ENCODE measurements around the gene MMP17.

Gene MMP17

GRCh38 chr12:131861261-131862083 lies 33.3 kb downstream of the MMP17 start:
- peaks cover 2% of the 10 kb centered on the region; the same call in 1 of the 2 replicates for H3K27me3 ChIP-seq (ENCODE audit: control insufficient read depth, insufficient read depth, low read length)
- H3K4me3 ChIP-seq (ENCODE audit: low read depth, low read length): no peak overlapping the region
- H3K36me3 ChIP-seq (ENCODE audit: control insufficient read depth, insufficient read depth, low read length): no peaks in the 10 kb centered on the region
- peaks cover 22% of the 10 kb centered on the region for H3K4me1 ChIP-seq (ENCODE audit: control insufficient read depth, insufficient read depth, low read length)
- peak overlapping the region; percentile 84; the same call in 1 of the 2 replicates for H3K27ac ChIP-seq (ENCODE audit: low read depth, low read length)
- no peaks in the 10 kb centered on the region for H3K9me3 ChIP-seq (ENCODE audit: control insufficient read depth, insufficient read depth, low read depth, low read length)
- peak overlapping the region; percentile 77 for H3K9ac ChIP-seq (ENCODE audit: low read length)

DNA sequence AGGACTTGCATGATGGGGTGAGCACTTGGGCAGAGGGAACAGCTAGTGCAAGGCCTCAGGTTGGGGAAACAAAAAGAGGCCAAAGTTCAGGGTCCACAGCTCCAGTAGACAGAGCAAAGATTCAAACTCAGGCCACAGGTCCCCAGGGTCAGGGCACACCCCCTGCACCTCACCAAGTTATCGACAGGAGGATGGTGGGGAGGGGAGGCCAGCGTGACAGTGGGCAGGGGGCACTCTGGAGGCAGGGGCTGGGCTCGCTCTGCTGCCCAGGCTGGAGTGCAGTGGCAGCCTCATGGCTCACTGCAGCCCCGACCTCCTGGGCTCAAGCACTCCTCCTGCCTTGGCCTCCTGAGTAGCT lies 33.9 kb downstream of the MMP17 start:
- H3K27ac ChIP-seq (ENCODE audit: low read depth, low read length): no peak overlapping the region
- H3K4me3 ChIP-seq (ENCODE audit: low read depth, low read length): no peak overlapping the region
- H3K4me1 ChIP-seq (ENCODE audit: control insufficient read depth, insufficient read depth, low read length): peaks cover 22% of the 10 kb centered on the region
- no peaks in the 10 kb centered on the region for H3K9me3 ChIP-seq (ENCODE audit: control insufficient read depth, insufficient read depth, low read depth, low read length)
- H3K9ac ChIP-seq (ENCODE audit: low read length): no peak overlapping the region
- no peaks in the 10 kb centered on the region for H3K27me3 ChIP-seq (ENCODE audit: control insufficient read depth, insufficient read depth, low read length)
- H3K36me3 ChIP-seq (ENCODE audit: control insufficient read depth, insufficient read depth, low read length): no peaks in the 10 kb centered on the region

DNA sequence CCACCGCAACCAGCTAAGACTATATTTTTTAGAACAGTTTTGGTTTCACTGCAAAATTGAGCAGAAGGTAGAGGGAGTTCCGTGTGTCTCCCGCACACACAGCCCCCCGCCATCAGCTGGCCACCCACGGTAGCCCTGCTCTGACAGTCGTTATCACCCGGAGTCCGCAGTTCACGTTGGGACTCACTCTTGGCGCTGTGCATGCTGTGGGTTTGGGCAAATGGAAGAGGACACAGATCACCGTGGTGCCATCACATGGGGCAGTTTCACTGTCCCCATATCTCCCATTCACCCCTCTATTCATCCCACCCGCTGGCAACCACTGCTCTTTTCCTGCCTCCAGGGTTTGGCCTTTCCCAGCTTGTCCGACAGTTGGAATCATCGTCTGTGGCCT lies 34.4 kb downstream of the MMP17 start:
- H3K9ac ChIP-seq (ENCODE audit: low read length): no peak overlapping the region
- no peak overlapping the region for H3K27ac ChIP-seq (ENCODE audit: low read depth, low read length)
- H3K27me3 ChIP-seq (ENCODE audit: control insufficient read depth, insufficient read depth, low read length): no peaks in the 10 kb centered on the region
- no peaks in the 10 kb centered on the region for H3K36me3 ChIP-seq (ENCODE audit: control insufficient read depth, insufficient read depth, low read length)
- H3K4me1 ChIP-seq (ENCODE audit: control insufficient read depth, insufficient read depth, low read length): peaks cover 22% of the 10 kb centered on the region
- no peak overlapping the region for H3K4me3 ChIP-seq (ENCODE audit: low read depth, low read length)
- no peaks in the 10 kb centered on the region for H3K9me3 ChIP-seq (ENCODE audit: control insufficient read depth, insufficient read depth, low read depth, low read length)

- Histone ChIP-seq H3K27ac (ENCODE audit: low read depth, low read length) (0 out of 2 replicates have a peak overlapping the region, but pooled peaks have one; percentile 15), H3K4me1 (ENCODE audit: control insufficient read depth, insufficient read depth, low read length) (peaks cover 22% of the 10 kb centered on the region), H3K9me3 (ENCODE audit: control insufficient read depth, insufficient read depth, low read depth, low read length) (no peaks in the 10 kb centered on the region), H3K27me3 (ENCODE audit: control insufficient read depth, insufficient read depth, low read length) (no peaks in the 10 kb centered on the region), H3K4me3 (ENCODE audit: low read depth, low read length) (no peak overlapping the region), H3K36me3 (ENCODE audit: control insufficient read depth, insufficient read depth, low read length) (no peaks in the 10 kb centered on the region), H3K9ac (ENCODE audit: low read length) (no peak overlapping the region)
Observed at GRCh38 chr12:131862994-131863710, 35.0 kb downstream of the MMP17 start.

DNA sequence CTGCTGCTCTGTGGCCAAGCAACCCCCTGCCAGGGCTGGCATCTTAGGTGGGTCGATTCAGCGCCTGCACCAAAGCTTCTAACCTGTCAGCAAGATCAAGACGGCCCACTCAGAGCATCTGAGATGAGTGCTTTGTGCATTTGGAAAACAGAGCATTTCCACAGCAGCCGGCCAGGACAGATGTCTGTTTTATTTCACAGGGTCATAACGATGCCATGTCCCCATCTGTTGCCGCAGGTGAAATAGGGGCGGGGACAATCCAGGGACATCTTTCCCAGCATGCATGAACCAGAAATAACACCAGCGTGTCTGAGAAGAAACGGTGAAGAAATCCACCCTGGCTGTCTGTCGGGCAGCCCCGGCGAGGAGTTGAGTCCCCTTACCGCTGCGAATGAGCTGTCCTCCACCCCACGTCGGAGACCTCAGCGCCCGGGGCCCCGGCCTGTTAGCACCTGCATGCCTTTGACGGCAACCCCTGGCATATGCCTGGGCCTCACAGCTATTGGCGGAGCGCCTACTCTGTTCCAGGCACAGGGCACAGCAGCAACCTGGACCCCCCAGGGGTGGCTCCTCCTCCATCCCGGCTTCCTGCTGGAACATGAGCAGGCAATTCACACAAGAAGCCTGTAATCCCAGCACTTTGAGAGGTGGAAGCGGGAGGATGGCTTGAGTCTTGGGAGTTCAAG lies 35.7 kb downstream of the MMP17 start:
- Histone ChIP-seq H3K4me1 (ENCODE audit: control insufficient read depth, insufficient read depth, low read length) (peaks cover 22% of the 10 kb centered on the region), H3K27me3 (ENCODE audit: control insufficient read depth, insufficient read depth, low read length) (no peaks in the 10 kb centered on the region), H3K27ac (ENCODE audit: low read depth, low read length) (0 out of 2 replicates have a peak overlapping the region, but pooled peaks have one; percentile 15), H3K36me3 (ENCODE audit: control insufficient read depth, insufficient read depth, low read length) (no peaks in the 10 kb centered on the region), H3K9me3 (ENCODE audit: control insufficient read depth, insufficient read depth, low read depth, low read length) (no peaks in the 10 kb centered on the region), H3K9ac (ENCODE audit: low read length) (no peak overlapping the region), H3K4me3 (ENCODE audit: low read depth, low read length) (no peak overlapping the region)

DNA sequence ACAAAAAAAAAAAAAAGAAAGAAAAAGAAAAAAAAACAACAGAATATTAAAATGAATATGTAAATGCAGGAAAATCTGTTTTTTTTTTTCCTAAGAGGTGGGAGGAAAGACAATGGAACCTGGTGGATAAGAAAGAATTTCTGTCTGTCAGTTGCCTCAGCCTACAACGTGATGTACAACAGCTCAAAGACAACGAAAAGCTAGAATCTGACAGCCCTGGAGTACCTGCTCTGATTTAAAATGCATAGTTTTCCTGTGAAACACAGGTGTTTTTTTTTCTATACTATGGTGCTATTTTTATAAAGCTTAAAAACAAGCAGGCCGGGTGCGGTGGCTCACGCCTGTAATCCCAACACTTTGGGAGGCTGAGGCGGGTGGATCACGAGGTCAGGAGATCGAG lies 36.3 kb downstream of the MMP17 start:
- Histone ChIP-seq H3K4me1 (ENCODE audit: control insufficient read depth, insufficient read depth, low read length) (peaks cover 22% of the 10 kb centered on the region), H3K9me3 (ENCODE audit: control insufficient read depth, insufficient read depth, low read depth, low read length) (no peaks in the 10 kb centered on the region), H3K9ac (ENCODE audit: low read length) (no peak overlapping the region)

GRCh38 chr12:131865180-131865875 lies 37.1 kb downstream of the MMP17 start:
- peaks cover 21% of the 10 kb centered on the region for H3K4me1 ChIP-seq (ENCODE audit: control insufficient read depth, insufficient read depth, low read length)
- H3K9me3 ChIP-seq (ENCODE audit: control insufficient read depth, insufficient read depth, low read depth, low read length): no peaks in the 10 kb centered on the region
- H3K27me3 ChIP-seq (ENCODE audit: control insufficient read depth, insufficient read depth, low read length): no peaks in the 10 kb centered on the region
- no peak overlapping the region for H3K9ac ChIP-seq (ENCODE audit: low read length)
- H3K27ac ChIP-seq (ENCODE audit: low read depth, low read length): no peak overlapping the region
- H3K4me3 ChIP-seq (ENCODE audit: low read depth, low read length): no peak overlapping the region
- H3K36me3 ChIP-seq (ENCODE audit: control insufficient read depth, insufficient read depth, low read length): no peaks in the 10 kb centered on the region

More for the DNA sequence above, 36.3 kb downstream of the MMP17 start:
- Histone ChIP-seq H3K27me3 (ENCODE audit: control insufficient read depth, insufficient read depth, low read length) (no peaks in the 10 kb centered on the region), H3K27ac (ENCODE audit: low read depth, low read length) (no peak overlapping the region), H3K36me3 (ENCODE audit: control insufficient read depth, insufficient read depth, low read length) (no peaks in the 10 kb centered on the region), H3K4me3 (ENCODE audit: low read depth, low read length) (no peak overlapping the region)

GRCh38 chr12:131867471-131867870 lies 39.3 kb downstream of the MMP17 start:
- H3K9me3 ChIP-seq (ENCODE audit: control insufficient read depth, insufficient read depth, low read depth, low read length): no peaks in the 10 kb centered on the region
- H3K4me1 ChIP-seq (ENCODE audit: control insufficient read depth, insufficient read depth, low read length): peaks cover 18% of the 10 kb centered on the region
- H3K36me3 ChIP-seq (ENCODE audit: control insufficient read depth, insufficient read depth, low read length): no peaks in the 10 kb centered on the region
- H3K27me3 ChIP-seq (ENCODE audit: control insufficient read depth, insufficient read depth, low read length): no peaks in the 10 kb centered on the region
- H3K9ac ChIP-seq (ENCODE audit: low read length): no peak overlapping the region
- no peak overlapping the region for H3K27ac ChIP-seq (ENCODE audit: low read depth, low read length)
- H3K4me3 ChIP-seq (ENCODE audit: low read depth, low read length): no peak overlapping the region

DNA sequence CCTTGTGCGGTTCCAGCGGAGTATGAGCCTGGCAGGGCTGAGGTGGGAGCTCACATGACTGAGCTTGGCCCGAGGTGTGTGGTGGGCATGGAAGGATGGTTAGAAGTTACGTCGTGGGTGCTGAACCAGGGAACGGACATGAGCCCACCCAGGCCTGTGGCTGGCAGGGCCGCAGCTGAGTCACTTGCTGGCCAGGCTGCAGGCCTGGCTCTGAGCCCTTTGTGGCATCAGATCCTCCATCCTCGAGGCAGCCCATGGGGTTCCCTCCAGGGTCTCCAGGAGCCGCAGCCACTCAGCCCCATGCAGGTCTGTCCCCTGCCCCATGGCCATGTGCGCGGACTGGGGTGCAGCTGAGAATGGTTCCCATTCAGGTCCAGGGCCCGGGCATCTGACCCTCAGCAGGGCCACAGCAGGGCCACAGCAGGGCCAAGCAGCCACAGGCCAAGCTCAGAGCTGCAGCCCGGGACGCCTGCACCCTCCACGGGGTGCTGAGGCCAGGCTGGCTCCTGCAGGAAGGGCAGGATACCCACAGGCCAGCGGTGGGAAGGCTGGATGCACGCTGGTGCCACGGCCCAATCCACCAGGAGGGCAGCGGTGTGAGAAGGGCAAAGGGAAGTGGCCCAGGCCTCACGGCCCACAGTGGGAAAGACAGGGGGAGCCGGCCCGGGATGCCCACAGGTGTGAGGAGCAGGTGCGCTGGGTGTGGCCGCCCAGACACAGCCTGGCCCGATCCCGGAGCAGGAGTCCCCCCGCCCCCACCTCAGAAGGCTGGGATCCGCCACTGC lies 39.9 kb downstream of the MMP17 start:
- no peaks in the 10 kb centered on the region for H3K9me3 ChIP-seq (ENCODE audit: control insufficient read depth, insufficient read depth, low read depth, low read length)
- peaks cover 14% of the 10 kb centered on the region for H3K4me1 ChIP-seq (ENCODE audit: control insufficient read depth, insufficient read depth, low read length)
- no peak overlapping the region for H3K9ac ChIP-seq (ENCODE audit: low read length)
- no peak overlapping the region for H3K4me3 ChIP-seq (ENCODE audit: low read depth, low read length)
- no peaks in the 10 kb centered on the region for H3K36me3 ChIP-seq (ENCODE audit: control insufficient read depth, insufficient read depth, low read length)
- H3K27ac ChIP-seq (ENCODE audit: low read depth, low read length): no peak overlapping the region
- no peaks in the 10 kb centered on the region for H3K27me3 ChIP-seq (ENCODE audit: control insufficient read depth, insufficient read depth, low read length)

DNA sequence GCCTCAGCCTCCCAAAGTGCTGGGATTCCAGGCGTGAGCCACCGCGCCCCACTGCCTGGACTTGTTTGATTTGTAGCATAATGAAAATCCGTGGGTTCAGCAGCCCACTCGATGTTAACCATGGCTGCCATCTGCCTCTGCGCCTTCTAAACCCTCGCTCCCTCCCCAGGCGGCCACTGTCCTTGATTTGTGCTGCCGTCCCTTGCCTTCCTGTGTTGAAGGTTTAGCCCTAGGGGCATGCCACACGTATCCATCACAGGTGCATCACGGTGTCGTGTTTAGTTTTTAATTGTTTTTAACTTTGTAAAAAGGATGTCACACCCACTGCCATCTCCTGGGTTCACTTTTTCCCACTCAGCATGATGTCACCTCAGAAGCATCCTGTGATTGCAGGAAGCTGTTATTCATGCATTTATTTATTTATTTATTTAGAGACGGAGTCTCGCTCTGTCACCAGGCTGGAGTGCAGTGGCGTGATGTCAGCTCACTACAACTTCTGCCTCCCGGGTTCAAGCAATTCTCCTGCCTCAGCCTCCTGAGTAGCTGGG lies 41.8 kb downstream of the MMP17 start:
- Histone ChIP-seq H3K4me1 (ENCODE audit: control insufficient read depth, insufficient read depth, low read length) (peaks cover 7% of the 10 kb centered on the region; the same call in 1 of the 2 replicates), H3K36me3 (ENCODE audit: control insufficient read depth, insufficient read depth, low read length) (no peaks in the 10 kb centered on the region), H3K27me3 (ENCODE audit: control insufficient read depth, insufficient read depth, low read length) (no peaks in the 10 kb centered on the region), H3K9me3 (ENCODE audit: control insufficient read depth, insufficient read depth, low read depth, low read length) (peaks cover 11% of the 10 kb centered on the region; the same call in 1 of the 2 replicates), H3K27ac (ENCODE audit: low read depth, low read length) (no peak overlapping the region), H3K4me3 (ENCODE audit: low read depth, low read length) (no peak overlapping the region), H3K9ac (ENCODE audit: low read length) (no peak overlapping the region)
